Kidney (tissue), 14 donors: ENCODE results near the gene GPC5. TPM values are rescaled to one million over a fixed set of nuclear protein-coding genes. Genes with fewer than 3 reads are reported as not detected.

Source experiments
- DNase-seq, 5 donors: peaks; one replicate each; pipeline ENCODE4 v3.0.0-alpha.2; 2013 to 2020
- FAIRE-seq: peaks from 2 replicates; lab custom pipeline; 2012; peaks lifted over from hg19 to GRCh38; lab: Jason Lieb, UNC
- H3K27ac ChIP-seq, 2 donors: one replicate each; pipeline ENCODE4 v1.7.0; 2013; ENCODE audit warnings: low read depth in 2 of 2, low read length in 2 of 2, inconsistent platforms in 1 of 2
- H3K27me3 ChIP-seq: one replicate; pipeline ENCODE4 v1.7.1; 2013; ENCODE audit warnings: low read length, inconsistent platforms; ENCODE audit not compliant: control insufficient read depth, insufficient read depth
- H3K36me3 ChIP-seq, 3 donors: one replicate each; pipeline versions ENCODE4 v1.7.0 to v1.7.1; 2013; ENCODE audit warnings: low read length in 3 of 3, control low read depth in 1 of 3, inconsistent platforms in 1 of 3; ENCODE audit not compliant: insufficient read depth in 3 of 3, control insufficient read depth in 2 of 3
- H3K4me1 ChIP-seq, 3 donors: one replicate each; pipeline versions ENCODE4 v1.7.0 to v1.7.1; 2013; ENCODE audit warnings: low read length in 3 of 3, inconsistent platforms in 1 of 3, low read depth in 1 of 3; ENCODE audit not compliant: control insufficient read depth in 2 of 3, insufficient read depth in 2 of 3
- H3K4me3 ChIP-seq, 3 donors: one replicate each; pipeline versions ENCODE4 v1.7.0 to v1.8.1; 2013; ENCODE audit warnings: low read length in 3 of 3, control low read depth in 1 of 3, inconsistent platforms in 1 of 3
- H3K9ac ChIP-seq, 3 donors: one replicate each; pipeline versions ENCODE4 v1.7.0 to v1.7.1; 2013; ENCODE audit warnings: low read length in 3 of 3, control low read depth in 1 of 3, inconsistent platforms in 1 of 3
- H3K9me3 ChIP-seq, 3 donors: one replicate each; pipeline versions ENCODE4 v1.7.0 to v1.7.1; 2013; ENCODE audit warnings: low read length in 3 of 3, control low read depth in 1 of 3, inconsistent platforms in 1 of 3; ENCODE audit not compliant: control insufficient read depth in 2 of 3, insufficient read depth in 1 of 3
- CTCF ChIP-seq: IDR thresholded peaks from 3 replicates; pipeline ENCODE4 v1.5.1; 2012; ENCODE audit warnings: mild to moderate bottlenecking, moderate library complexity, borderline replicate concordance; ENCODE audit not compliant: insufficient read depth; ENCODE audit errors: extremely low read depth
- intact Hi-C: fragments of 100-400 bp; cut with DNase I; formaldehyde crosslinking; loops from one replicate; pipeline ENCODE4 v1.11.1; 2022
- polyA plus RNA-seq: library from polyadenylated mRNA; stranded (reverse); fragments of 350-450 nt; fragmentation: Illumina TruSeq; extraction: RNeasy Lipid Tissue Mini Kit (QIAGEN cat#74804); gene quantifications from one replicate; pipeline ENCODE4 v1.2.3, GENCODE V29; 2014; ENCODE audit warnings: low read depth, low replicate concordance; ENCODE audit not compliant: insufficient read depth
- total RNA-seq: library from RNA; stranded (reverse); fragmentation: NEBNext Ultra II Directional; extraction: Animal tissue kit (Norgen Biotek cat#: 25700); gene quantifications from one replicate; pipeline ENCODE4 v1.2.1, GENCODE V29; 2021
- donor health status: control.
- donor health status: control.
- donor health status: control.
- donor health status: control.
- donor health status: control.
- donor health status: DM: yes; HTN: yes; CAD: no.
- donor health status: Normal renal cell carcinoma (clear cell type).

GPC5 gene
- total and polyA plus RNA-seq, 2 donors from 2014 or later, result 0.47 to 6.8 TPM

- FAIRE-seq (no peak), DNase-seq (no peak)
- Histone ChIP-seq H3K9me3 (no peaks in the 10 kb centered on the region), H3K4me3 (no peak overlapping the region), H3K9ac (no peak overlapping the region), H3K27me3 (no peaks in the 10 kb centered on the region), H3K36me3 (no peaks in the 10 kb centered on the region), H3K4me1 (no peaks in the 10 kb centered on the region), H3K27ac (no peak overlapping the region)
- no peak for TF ChIP-seq CTCF
- intact Hi-C loops, result no loop called here
Measured at GRCh38 chr13:92671821-92672220, 1273.4 kb downstream of the GPC5 start.

- H3K4me3 ChIP-seq, result no peak overlapping the region
- intact Hi-C loops, result no loop called here
- FAIRE-seq (no peak), DNase-seq (no peak)
- H3K9me3 ChIP-seq, result no peaks in the 10 kb centered on the region
- H3K4me1 ChIP-seq, result no peaks in the 10 kb centered on the region
- H3K27me3 ChIP-seq, result no peaks in the 10 kb centered on the region
- TF ChIP-seq CTCF, result no peak
- H3K9ac ChIP-seq, result no peak overlapping the region
- no peaks in the 10 kb centered on the region for H3K36me3 ChIP-seq
- no peak overlapping the region for H3K27ac ChIP-seq
Measured at GRCh38 chr13:92676246-92676645, 1277.8 kb downstream of the GPC5 start.

GRCh38 chr13:92677571-92677970 is 1279.2 kb downstream of the GPC5 start:
- Histone ChIP-seq H3K9me3 (no peaks in the 10 kb centered on the region), H3K4me1 (no peaks in the 10 kb centered on the region), H3K9ac (no peak overlapping the region), H3K27ac (no peak overlapping the region), H3K36me3 (no peaks in the 10 kb centered on the region), H3K27me3 (no peaks in the 10 kb centered on the region), H3K4me3 (no peak overlapping the region)
- DNase-seq, result peak in 1 of 5 donors; percentile 4
- no peak for TF ChIP-seq CTCF
- intact Hi-C loops, result no loop called here
- FAIRE-seq, result no peak

GRCh38 chr13:92679602-92680001 is 1281.2 kb downstream of the GPC5 start:
- FAIRE-seq (no peak), DNase-seq (no peak)
- Histone ChIP-seq H3K9me3 (no peaks in the 10 kb centered on the region), H3K9ac (no peak overlapping the region), H3K4me1 (no peaks in the 10 kb centered on the region), H3K27me3 (no peaks in the 10 kb centered on the region), H3K4me3 (no peak overlapping the region), H3K36me3 (no peaks in the 10 kb centered on the region), H3K27ac (no peak overlapping the region)
- intact Hi-C loops, result no loop called here
- TF ChIP-seq CTCF, result no peak
